HepG2 (cell line): ENCODE measurements around the gene MGMT. TPM values are rescaled to one million over a fixed set of nuclear protein-coding genes. Genes with fewer than 3 reads are reported as not detected.

Source experiments
- ATAC-seq: fragments of 200-7000 bp; cut with Tn5 transposase; 3 replicates; pipeline ENCODE4 v1.9.1; 2020; ENCODE audit warnings: mild to moderate bottlenecking, moderate library complexity
- BruUV-seq: library from RNA; stranded (reverse); fragments of 400-500 nt; replicated peaks from 2 replicates; lab custom pipeline; 2021; lab: Mats Ljungman, UMichigan
- CTCF ChIA-PET: fragments of 300-600 bp; formaldehyde crosslinking; extraction: SDS; loops from one replicate; lab custom pipeline; 2021; ENCODE audit warnings: low total read pairs, inconsistent platforms, low intra/inter-chr PET ratio; lab: Yijun Ruan, JAX
- POLR2A ChIA-PET: fragments of 350-600 bp; sonication (Branson Sonifier 250); formaldehyde crosslinking; loops from one replicate; lab custom pipeline; 2020; ENCODE audit warnings: antibody characterized with exemption, inconsistent platforms; lab: Yijun Ruan, JAX
- DNase-seq: peaks from one replicate; pipeline ENCODE4 v3.0.0-alpha.2; 2015; ENCODE audit warnings: low spot score
- FAIRE-seq: peaks from 3 replicates; lab custom pipeline; 2011; peaks lifted over from hg19 to GRCh38; lab: Jason Lieb, UNC
- H2AFZ ChIP-seq: one replicate; pipeline ENCODE4 v1.6.1; 2011; ENCODE audit warnings: low read length, inconsistent platforms
- H3K27ac ChIP-seq: fragments of 300-600 bp; 3 replicates; pipeline ENCODE4 v1.8.0; 2011; ENCODE audit warnings: mixed run types, mild to moderate bottlenecking, mixed read lengths, low read length, inconsistent platforms; ENCODE audit not compliant: insufficient read depth; ENCODE audit errors: extremely low read length
- H3K27me3 ChIP-seq, 2 experiments: fragments of 200-600 bp in 1 of 2; 2 replicates in 1 of 2; 3 replicates in 1 of 2; pipeline versions ENCODE4 v1.6.0 to v1.8.0; 2011; ENCODE audit warnings: low read length in 2 of 2, mild to moderate bottlenecking in 2 of 2, moderate library complexity in 2 of 2, inconsistent platforms in 1 of 2; ENCODE audit not compliant: insufficient read depth in 2 of 2, control insufficient read depth in 1 of 2
- H3K36me3 ChIP-seq, 2 experiments: fragments of 200-600 bp in 1 of 2; replicated peaks in 1 of 2; 2 replicates in 1 of 2; 3 replicates in 1 of 2; pipeline versions ENCODE4 v1.5.1 to v1.8.0; 2011; ENCODE audit warnings: low read length in 2 of 2, inconsistent platforms in 1 of 2; ENCODE audit not compliant: insufficient read depth in 2 of 2, control insufficient read depth in 1 of 2
- H3K4me1 ChIP-seq: 2 replicates; pipeline ENCODE4 v1.5.1; 2012; ENCODE audit warnings: low read length, inconsistent platforms; ENCODE audit not compliant: insufficient read depth
- H3K4me2 ChIP-seq: 2 replicates; pipeline ENCODE4 v1.6.0; 2011; ENCODE audit warnings: low read depth, low read length, inconsistent platforms
- H3K4me3 ChIP-seq, 3 experiments: fragments of 200-600 bp in 1 of 3; sonication (generic), shearing (Covaris generic) in 1 of 3; replicated peaks in 1 of 3; 2 replicates each; pipeline ENCODE4 v1.5.1; 2011 to 2016; ENCODE audit warnings: low read length in 3 of 3, inconsistent platforms in 2 of 3, low read depth in 2 of 3, mild to moderate bottlenecking in 2 of 3, control low read depth in 1 of 3, mixed read lengths in 1 of 3; ENCODE audit not compliant: insufficient read depth in 1 of 3
- H3K79me2 ChIP-seq: one replicate; pipeline ENCODE4 v1.6.1; 2011; ENCODE audit warnings: low read length, inconsistent platforms; ENCODE audit not compliant: insufficient read depth
- H3K9ac ChIP-seq: 2 replicates; pipeline ENCODE4 v1.6.0; 2011; ENCODE audit warnings: mild to moderate bottlenecking, low read depth, low read length, inconsistent platforms; ENCODE audit not compliant: insufficient read depth
- H3K9me3 ChIP-seq: 2 replicates; pipeline ENCODE4 v1.5.1; 2012; ENCODE audit warnings: mild to moderate bottlenecking, low read length
- H4K20me1 ChIP-seq: 2 replicates; pipeline ENCODE4 v1.6.0; 2011; ENCODE audit warnings: inconsistent platforms, mild to moderate bottlenecking, low read length, moderate library complexity; ENCODE audit not compliant: insufficient read depth
- ATM ChIP-seq: fragments of 450-650 bp; IDR thresholded peaks from 2 replicates; pipeline ENCODE4 v1.7.1; 2017; ENCODE audit warnings: mild to moderate bottlenecking, borderline replicate concordance
- FOXK2 ChIP-seq: fragments of 450-650 bp; IDR thresholded peaks from 2 replicates; pipeline ENCODE4 v1.6.1; 2016
- HMGXB4 ChIP-seq, 2 experiments: sonication (generic) in 1 of 2; formaldehyde crosslinking in 1 of 2; IDR thresholded peaks; 2 replicates each; pipeline versions ENCODE4 v1.4.0 to v1.6.1; 2018 to 2020; ENCODE audit warnings: missing genetic modification reagents in 2 of 2, borderline replicate concordance in 1 of 2, low read depth in 1 of 2, mild to moderate bottlenecking in 1 of 2, missing biosample characterization in 1 of 2
- NCOA5 ChIP-seq: sonication (generic); formaldehyde crosslinking; IDR thresholded peaks from 2 replicates; pipeline ENCODE4 v1.4.0; 2020; ENCODE audit warnings: missing genetic modification reagents
- U2AF1 ChIP-seq: fragments of 200-400 bp; formaldehyde crosslinking; optimal IDR thresholded peaks from 2 replicates; pipeline ENCODE3; 2017; ENCODE audit warnings: mild to moderate bottlenecking, low read depth, low read length
- ZBTB7B ChIP-seq: sonication (generic); formaldehyde crosslinking; IDR thresholded peaks from 2 replicates; pipeline ENCODE4 v1.4.0; 2020; ENCODE audit warnings: missing genetic modification reagents
- ZNF180 ChIP-seq: sonication (generic); formaldehyde crosslinking; IDR thresholded peaks from 2 replicates; pipeline ENCODE4 v1.4.0; 2020; ENCODE audit warnings: low read depth, missing genetic modification reagents, borderline replicate concordance
- ZNF343 ChIP-seq: sonication (generic); formaldehyde crosslinking; IDR thresholded peaks from 2 replicates; pipeline ENCODE4 v1.4.0; 2020; ENCODE audit warnings: mild to moderate bottlenecking, missing genetic modification reagents
- ZNF496 ChIP-seq: sonication (generic); formaldehyde crosslinking; IDR thresholded peaks from 2 replicates; pipeline ENCODE4 v1.8.1; 2023; ENCODE audit warnings: mild to moderate bottlenecking, moderate library complexity, missing genetic modification reagents; ENCODE audit not compliant: insufficient replicate concordance
- WGBS: methylation state at CpG from one replicate; pipeline ENCODE4 v1.1.6; 2017; ENCODE audit warnings: low lambda C conversion rate; 5-methylcytosine and 5-hydroxymethylcytosine counted together
- in situ Hi-C: cut with HindIII; loops from 2 replicates; pipeline ENCODE4 v1.10.0; 2017; ENCODE audit warnings: low pct_unique_long_range_greater_than_20kb; ENCODE audit not compliant: extremely low pct_ligation_motif_present
- intact Hi-C: fragments of 100-400 bp; cut with micrococcal nuclease; formaldehyde crosslinking; loops from one replicate; pipeline ENCODE4 v1.10.0; 2022; ENCODE audit not compliant: unreplicated experiment
- polyA plus RNA-seq, 8 experiments: library from polyadenylated mRNA; depleted of rRNA in 3 of 8; stranded (reverse) in 7 of 8; unstranded in 1 of 8; fragments of >200 nt; fragmentation: Illumina TruSeq in 4 of 8; extraction: Trizol in 4 of 8; gene quantifications; 2 replicates each; pipeline versions ENCODE4 v1.2.1 to v1.2.3, GENCODE V29; 2011 to 2016; ENCODE audit warnings: low read depth in 4 of 8, missing spikeins in 1 of 8, mixed read lengths in 1 of 8; ENCODE audit not compliant: insufficient read depth in 1 of 8
- total RNA-seq, 5 experiments: library from RNA; depleted of rRNA; stranded (reverse); fragments of >200 nt; fragmentation: Illumina TruSeq; extraction: Trizol; gene quantifications; 2 replicates each; pipeline ENCODE4 v1.2.3, GENCODE V29; 2016; ENCODE audit warnings: low read depth in 1 of 5

MGMT gene
- total and polyA plus RNA-seq, 2 of the 13 experiments (the other 11 are each of a cell fraction or from before 2014, with no cell fraction given): 12.0 to 19.5 TPM

- TF ChIP-seq ZNF180 (CRISPR knock-in tag) (no peak), ZNF496 (no peak)
- TF ChIP-seq, all 625 proteins: peak for 0
Observed at GRCh38 chr10:129656642-129657041, 189.6 kb downstream of the MGMT start (continued).

- BruUV-seq: no TSS peak
- Histone ChIP-seq H3K4me3 (no peak overlapping the region), H3K27ac (no peak overlapping the region), H3K27me3 (no peaks in the 10 kb centered on the region), H3K4me1 (no peaks in the 10 kb centered on the region), H2AFZ (no peak overlapping the region), H3K36me3 (no peaks in the 10 kb centered on the region), H3K4me2 (no peak overlapping the region), H4K20me1 (no peaks in the 10 kb centered on the region), H3K9me3 (no peaks in the 10 kb centered on the region), H3K79me2 (no peaks in the 10 kb centered on the region), H3K9ac (no peak overlapping the region)
- in situ Hi-C loops: no loop called here
- TF ChIP-seq ZNF343 (CRISPR knock-in tag) (no peak), HMGXB4 (CRISPR knock-in tag; IDR thresholded peaks at IDR 0.05; ENCODE audit: borderline replicate concordance in 1 of 2, low read depth in 1 of 2) (no peak), ATM (no peak), FOXK2 (no peak), ZNF180 (CRISPR knock-in tag) (no peak), ZBTB7B (CRISPR knock-in tag) (no peak), NCOA5 (CRISPR knock-in tag) (no peak), U2AF1 (no peak)
- intact Hi-C loops: no loop called here
- 76% methylated on average over 5 of the region's 8 CpGs for WGBS
- ATAC-seq: no peak
- ChIA-PET POLR2A (no interaction called here), CTCF (no interaction called here)
- no peak for DNase-seq
- no peak for FAIRE-seq
Observed at GRCh38 chr10:129657297-129658017, 190.4 kb downstream of the MGMT start.
